GM12872 (cell line): ENCODE data around the gene EMX1.

Experiments used
- CTCF ChIP-seq: IDR thresholded peaks from 3 replicates; pipeline ENCODE4 v1.5.1; 2011; ENCODE audit warnings: low read depth, mild to moderate bottlenecking, low read length, moderate library complexity; ENCODE audit not compliant: insufficient read depth

The EMX1 gene

DNA sequence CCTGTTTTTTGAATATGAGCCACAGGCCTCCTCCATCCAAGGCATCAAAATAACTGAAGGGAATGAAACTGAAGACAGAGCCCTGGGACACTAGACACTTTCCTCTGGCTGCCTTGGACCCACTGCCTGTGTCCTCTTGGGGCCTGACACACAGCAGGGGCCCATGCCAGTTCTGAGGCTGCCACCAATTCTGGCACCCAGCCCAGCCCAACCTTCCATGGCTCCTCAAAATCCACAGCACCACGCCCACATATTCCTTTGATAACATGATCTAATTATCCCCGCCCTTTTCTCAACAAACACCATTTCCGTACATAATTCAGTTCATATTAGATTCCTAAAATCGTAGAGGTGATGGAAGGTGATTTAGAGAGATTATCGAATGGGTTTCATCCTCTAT is 64.2 kb downstream of the EMX1 start:
- no peak for TF ChIP-seq CTCF

- no peak for TF ChIP-seq CTCF
Observed at GRCh38 chr2:72982219-72982618, 64.9 kb downstream of the EMX1 start.

- TF ChIP-seq CTCF, result no peak
Observed at GRCh38 chr2:72982781-72983499, 65.6 kb downstream of the EMX1 start.

DNA sequence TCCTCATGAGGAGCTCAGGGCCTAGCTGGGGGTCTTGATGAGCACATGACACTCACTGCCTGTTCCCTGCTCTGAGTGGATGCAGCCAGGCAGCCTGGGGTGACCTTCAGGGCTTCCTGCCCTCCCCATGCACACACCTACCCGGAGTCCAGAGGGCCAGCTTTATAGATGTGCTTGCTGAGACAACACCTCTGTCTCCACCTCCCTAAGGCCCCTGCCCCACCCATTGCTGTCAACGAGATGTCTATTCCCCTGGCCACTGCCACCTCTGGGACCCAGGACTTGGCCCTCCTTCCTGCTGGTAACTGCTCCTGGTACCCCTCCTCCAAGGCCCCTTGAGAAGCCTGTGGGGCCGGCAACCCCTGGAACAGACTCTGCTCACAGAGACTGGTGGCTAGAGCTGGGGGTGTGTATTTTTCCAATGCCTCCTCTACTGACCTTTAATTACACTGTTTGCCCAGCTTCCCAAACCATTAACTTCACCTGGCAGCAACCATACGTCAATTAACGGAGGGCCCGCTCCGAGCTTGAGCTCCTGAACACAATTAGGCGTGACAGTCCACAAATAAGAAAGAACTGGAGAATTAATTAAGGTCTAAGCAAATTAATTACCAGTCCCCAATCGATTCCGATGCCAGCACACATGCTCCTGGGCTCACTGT is 66.3 kb downstream of the EMX1 start:
- no peak for TF ChIP-seq CTCF

- TF ChIP-seq CTCF, result no peak
Observed at GRCh38 chr2:72984172-72984671, 66.9 kb downstream of the EMX1 start.
